Endothelial cell of umbilical vein (primary cell): ENCODE measurements around the gene MAN2B1. TPM values are rescaled to one million over a fixed set of nuclear protein-coding genes. Genes with fewer than 3 reads are reported as not detected.

Experiments used
- BruUV-seq: library from RNA; stranded (reverse); fragments of 400-500 nt; replicated peaks from 2 replicates; lab custom pipeline; 2021; lab: Mats Ljungman, UMichigan
- CTCF ChIA-PET: fragments of 300-600, 350-600 bp; sonication (Branson Sonifier 250); formaldehyde crosslinking; loops from one replicate; lab custom pipeline; 2021; ENCODE audit warnings: antibody characterized with exemption, inconsistent platforms; lab: Charles Lee
- POLR2A ChIA-PET: fragments of 300-600, 350-600 bp; sonication (Branson Sonifier 250); formaldehyde crosslinking; loops from one replicate; lab custom pipeline; 2021; ENCODE audit warnings: antibody characterized with exemption, inconsistent platforms; lab: Charles Lee
- DNase-seq: peaks from one replicate; pipeline ENCODE4 v3.0.0-alpha.2; 2011; ENCODE audit warnings: low read depth, low spot score
- FAIRE-seq: peaks from 2 replicates; lab custom pipeline; 2011; peaks lifted over from hg19 to GRCh38; lab: Jason Lieb, UNC
- H2AFZ ChIP-seq: 2 replicates; pipeline ENCODE4 v1.6.0; 2012; ENCODE audit warnings: low read depth, low read length, control low read depth, inconsistent platforms
- H3K27ac ChIP-seq: 2 replicates; pipeline ENCODE4 v1.5.1; 2011; ENCODE audit warnings: low read depth, mild to moderate bottlenecking, control low read depth, low read length, moderate library complexity; ENCODE audit not compliant: insufficient read depth
- H3K27me3 ChIP-seq, 2 experiments: 2 replicates each; pipeline versions ENCODE4 v1.6.0 to v1.6.1; 2011; ENCODE audit warnings: low read length in 2 of 2, mixed read lengths in 1 of 2; ENCODE audit not compliant: control insufficient read depth in 2 of 2, insufficient read depth in 2 of 2
- H3K36me3 ChIP-seq, 2 experiments: 2 replicates in 1 of 2; 3 replicates in 1 of 2; pipeline ENCODE4 v1.5.1; 2011; ENCODE audit warnings: low read length in 2 of 2, mild to moderate bottlenecking in 1 of 2, moderate library complexity in 1 of 2; ENCODE audit not compliant: control insufficient read depth in 2 of 2, insufficient read depth in 2 of 2; ENCODE audit errors: extremely low read depth in 1 of 2
- H3K4me1 ChIP-seq: 3 replicates; pipeline ENCODE4 v1.5.1; 2011; ENCODE audit warnings: mild to moderate bottlenecking, low read length; ENCODE audit not compliant: control insufficient read depth, insufficient read depth; ENCODE audit errors: extremely low read depth
- H3K4me2 ChIP-seq: 2 replicates; pipeline ENCODE4 v1.6.1; 2011; ENCODE audit warnings: low read length, control low read depth, mixed read lengths; ENCODE audit not compliant: insufficient read depth
- H3K4me3 ChIP-seq, 3 experiments: fragments of 200-600 bp in 1 of 3; sonication (generic), shearing (Covaris generic) in 1 of 3; replicated peaks in 1 of 3; 2 replicates each; pipeline ENCODE4 v1.5.1; 2011 to 2016; ENCODE audit warnings: control low read depth in 3 of 3, low read length in 3 of 3, mild to moderate bottlenecking in 2 of 3, inconsistent platforms in 1 of 3, low read depth in 1 of 3, moderate library complexity in 1 of 3; ENCODE audit not compliant: insufficient read depth in 1 of 3
- H3K79me2 ChIP-seq: 2 replicates; pipeline ENCODE4 v1.6.0; 2012; ENCODE audit warnings: low read length, inconsistent platforms; ENCODE audit not compliant: control insufficient read depth, insufficient read depth
- H3K9ac ChIP-seq: replicated peaks from 2 replicates; pipeline ENCODE3; 2011; ENCODE audit warnings: low read length, control low read depth; ENCODE audit not compliant: insufficient read depth; ENCODE audit errors: extremely low read depth
- H3K9me1 ChIP-seq: replicated peaks from 3 replicates; pipeline ENCODE4 v1.6.0; 2011; ENCODE audit warnings: mild to moderate bottlenecking, low read length; ENCODE audit not compliant: control insufficient read depth, insufficient read depth; ENCODE audit errors: extremely low read depth
- H3K9me3 ChIP-seq: replicated peaks from 2 replicates; pipeline ENCODE4 v1.5.1; 2012; ENCODE audit warnings: low read length, inconsistent platforms; ENCODE audit not compliant: control insufficient read depth, insufficient read depth
- H4K20me1 ChIP-seq: replicated peaks from 2 replicates; pipeline ENCODE3; 2011; ENCODE audit warnings: mild to moderate bottlenecking, low read length; ENCODE audit not compliant: control insufficient read depth, insufficient read depth; ENCODE audit errors: extremely low read depth
- FOS ChIP-seq: IDR thresholded peaks from 2 replicates; pipeline ENCODE4 v1.6.1; 2011; ENCODE audit warnings: mild to moderate bottlenecking, low read length, moderate library complexity, borderline replicate concordance; ENCODE audit not compliant: insufficient read depth
- GATA2 ChIP-seq: IDR thresholded peaks from 2 replicates; pipeline ENCODE4 v1.7.0; 2011; ENCODE audit warnings: low read depth, mild to moderate bottlenecking, moderate library complexity, mixed read lengths, low read length; ENCODE audit not compliant: insufficient read length, insufficient read depth
- MYC ChIP-seq: IDR thresholded peaks from one replicate; pipeline ENCODE4 v1.6.1; 2011; ENCODE audit warnings: mild to moderate bottlenecking, low read depth, low read length
- POLR2A ChIP-seq: IDR thresholded peaks from 2 replicates; pipeline ENCODE4 v1.6.1; 2012; ENCODE audit warnings: low read depth, mild to moderate bottlenecking, control low read depth, low read length
- POLR2AphosphoS5 ChIP-seq: IDR thresholded peaks from 2 replicates; pipeline ENCODE4 v1.6.1; 2012; ENCODE audit warnings: low read depth, mild to moderate bottlenecking, control low read depth, low read length, moderate library complexity; ENCODE audit not compliant: insufficient read depth
- dilution Hi-C: fragments of 300-500 bp; cut with MboI; formaldehyde crosslinking; loops from one replicate; pipeline ENCODE4 v1.15.0; 2019; ENCODE audit warnings: low sequenced_read_pairs; ENCODE audit not compliant: extremely low pct_ligation_motif_present
- intact Hi-C: fragments of 100-400 bp; cut with micrococcal nuclease; formaldehyde crosslinking; loops from one replicate; pipeline ENCODE4 v1.10.0; 2022
- polyA plus RNA-seq, 4 experiments: library from polyadenylated mRNA; depleted of rRNA in 3 of 4; stranded (reverse) in 3 of 4; unstranded in 1 of 4; fragments of >200 nt; gene quantifications; 2 replicates each; pipeline versions ENCODE4 v1.2.1 to v1.2.3, GENCODE V29; 2011 to 2012; ENCODE audit warnings: missing spikeins in 1 of 4
- total RNA-seq: library from RNA; stranded (reverse); gene quantifications from 2 replicates; pipeline ENCODE4 v1.2.3, GENCODE V29; 2021
- TF ChIP-seq, protein P1 (sequence below), 2 donors: IDR thresholded peaks; 1 replicate in 1 of 2; 2 replicates in 1 of 2; pipeline ENCODE4 v1.5.1; 2011; ENCODE audit warnings: low read length in 2 of 2, mild to moderate bottlenecking in 2 of 2, moderate library complexity in 2 of 2, control low read depth in 1 of 2, inconsistent platforms in 1 of 2, low read depth in 1 of 2; ENCODE audit not compliant: insufficient read depth in 1 of 2; ENCODE audit errors: extremely low read depth in 1 of 2
- TF ChIP-seq, protein P2 (sequence below): IDR thresholded peaks from 2 replicates; pipeline ENCODE4 v1.6.1; 2011; ENCODE audit not compliant: insufficient read depth, insufficient read length

The MAN2B1 gene
- total and polyA plus RNA-seq, 2 donors (not counting 3 experiments of a cell fraction or from before 2014, with no cell fraction given) = 64.4 to 76.8 TPM

DNA sequence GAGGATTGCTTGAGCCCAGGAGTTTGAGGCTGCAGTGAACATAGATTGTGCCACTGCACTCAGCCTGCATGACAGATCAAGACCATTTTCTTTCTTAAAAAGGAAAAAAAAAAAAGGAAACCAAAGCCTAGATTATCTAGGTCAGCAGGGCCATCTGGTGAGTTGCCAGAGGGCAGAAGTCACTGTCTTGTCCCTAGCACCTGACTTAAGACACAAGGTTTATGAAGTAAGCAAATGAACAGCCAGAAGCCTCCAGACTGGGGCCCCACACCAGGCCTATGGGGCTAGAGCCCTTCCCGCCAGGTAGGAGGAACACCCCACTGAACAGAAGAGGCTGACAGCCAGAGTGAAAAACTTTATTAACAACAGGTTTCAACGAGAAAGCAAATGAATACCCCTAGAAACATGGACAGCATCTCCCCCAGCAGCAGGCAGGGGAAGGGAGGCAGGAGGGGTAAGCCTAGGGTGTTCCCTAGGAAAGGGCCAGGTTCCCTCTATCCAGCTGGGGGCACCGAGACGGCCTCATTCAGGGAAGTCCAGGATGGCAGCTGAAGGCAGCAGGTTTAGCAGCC is 1.3 kb upstream of the MAN2B1 start:
- Histone ChIP-seq H3K36me3 (peaks cover 0 to 7% of the 10 kb centered on the region in 2 experiments), H3K79me2 (peaks cover 16% of the 10 kb centered on the region), H3K9me1 (no peaks in the 10 kb centered on the region), H3K4me1 (peaks cover 20% of the 10 kb centered on the region), H3K9me3 (no peaks in the 10 kb centered on the region), H3K4me2 (no peak overlapping the region), H4K20me1 (no peaks in the 10 kb centered on the region), H3K27ac (no peak overlapping the region), H3K9ac (no peak overlapping the region), H3K27me3 (no peaks in the 10 kb centered on the region), H2AFZ (no peak overlapping the region), H3K4me3 (no peak overlapping the region)
- intact Hi-C loops = loop anchor here (2.0 to 5.0 kb wide), 3 partner anchors 27 to 746 kb away; partner anchors contain the start of gene ZNF136
- CTCF ChIA-PET = no interaction called here
- no TSS peak for BruUV-seq
- TF ChIP-seq, protein P1, sequence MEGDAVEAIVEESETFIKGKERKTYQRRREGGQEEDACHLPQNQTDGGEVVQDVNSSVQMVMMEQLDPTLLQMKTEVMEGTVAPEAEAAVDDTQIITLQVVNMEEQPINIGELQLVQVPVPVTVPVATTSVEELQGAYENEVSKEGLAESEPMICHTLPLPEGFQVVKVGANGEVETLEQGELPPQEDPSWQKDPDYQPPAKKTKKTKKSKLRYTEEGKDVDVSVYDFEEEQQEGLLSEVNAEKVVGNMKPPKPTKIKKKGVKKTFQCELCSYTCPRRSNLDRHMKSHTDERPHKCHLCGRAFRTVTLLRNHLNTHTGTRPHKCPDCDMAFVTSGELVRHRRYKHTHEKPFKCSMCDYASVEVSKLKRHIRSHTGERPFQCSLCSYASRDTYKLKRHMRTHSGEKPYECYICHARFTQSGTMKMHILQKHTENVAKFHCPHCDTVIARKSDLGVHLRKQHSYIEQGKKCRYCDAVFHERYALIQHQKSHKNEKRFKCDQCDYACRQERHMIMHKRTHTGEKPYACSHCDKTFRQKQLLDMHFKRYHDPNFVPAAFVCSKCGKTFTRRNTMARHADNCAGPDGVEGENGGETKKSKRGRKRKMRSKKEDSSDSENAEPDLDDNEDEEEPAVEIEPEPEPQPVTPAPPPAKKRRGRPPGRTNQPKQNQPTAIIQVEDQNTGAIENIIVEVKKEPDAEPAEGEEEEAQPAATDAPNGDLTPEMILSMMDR (IDR thresholded peaks at IDR 0.05; ENCODE audit: extremely low read depth in 1 of 2, insufficient read depth in 1 of 2, low read depth in 1 of 2, low read length in 2 of 2) = no peak
- no peak for TF ChIP-seq GATA2
- no peak for TF ChIP-seq POLR2AphosphoS5
- no peak for TF ChIP-seq MYC
- no peak for TF ChIP-seq FOS
- no peak for TF ChIP-seq POLR2A
- TF ChIP-seq, protein P2, sequence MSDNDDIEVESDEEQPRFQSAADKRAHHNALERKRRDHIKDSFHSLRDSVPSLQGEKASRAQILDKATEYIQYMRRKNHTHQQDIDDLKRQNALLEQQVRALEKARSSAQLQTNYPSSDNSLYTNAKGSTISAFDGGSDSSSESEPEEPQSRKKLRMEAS = no peak
- DNase-seq = no peak
- FAIRE-seq = no peak
- POLR2A ChIA-PET = no interaction called here
- dilution Hi-C loops = no loop called here
